SHP77 treated with DMSO at 0.1 percent for 48 hours (cell line): ENCODE measurements around the gene KCNIP2.
"Not testable (repeated sequence)": the region's sequence is repeated elsewhere in the genome, so short reads cannot be mapped to it uniquely, and the experiment has no call there.

Experiments
- DNase-seq: peaks from one replicate; lab custom pipeline; 2025; lab: John Stamatoyannopoulos, UW

The KCNIP2 gene

DNA sequence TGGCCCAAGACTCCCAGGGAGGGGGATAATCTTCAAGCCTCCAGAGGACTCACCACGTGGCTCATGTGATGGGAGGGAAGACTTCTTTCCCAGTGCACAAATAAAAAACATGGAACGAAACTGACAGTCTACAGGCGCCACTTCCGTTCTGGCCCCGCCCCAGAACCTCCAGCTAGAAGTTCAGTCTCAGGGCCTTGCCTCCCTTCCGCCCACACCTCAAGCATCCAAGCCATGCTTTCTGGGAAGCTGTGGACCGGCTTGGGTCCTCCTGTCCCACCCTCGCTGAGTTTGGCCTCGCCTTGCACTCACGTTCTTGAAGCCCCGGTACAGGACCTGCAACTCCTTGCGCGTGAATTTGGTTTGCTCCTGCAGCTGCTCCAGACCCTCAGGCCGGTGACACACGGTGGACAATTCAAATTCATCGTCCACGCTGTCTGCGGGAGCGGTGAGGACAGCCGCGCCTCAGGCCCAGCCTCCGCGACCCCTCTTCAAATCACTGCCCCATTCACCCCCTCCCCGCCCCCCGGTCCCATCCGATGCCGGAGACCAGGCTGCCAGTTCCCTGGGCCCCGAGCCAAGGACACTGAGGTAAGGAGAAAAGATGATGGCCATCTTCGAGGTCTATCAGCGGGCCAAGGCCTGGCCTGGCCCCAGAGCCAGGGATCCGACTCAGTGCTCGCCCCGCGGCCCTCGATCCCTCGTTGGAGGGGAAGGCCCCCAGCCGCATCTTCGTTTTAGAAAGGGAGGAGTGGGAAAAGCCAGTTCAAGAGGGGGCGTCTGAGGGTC lies 14.6 kb downstream of the KCNIP2 start:
- no peak for DNase-seq

DNA sequence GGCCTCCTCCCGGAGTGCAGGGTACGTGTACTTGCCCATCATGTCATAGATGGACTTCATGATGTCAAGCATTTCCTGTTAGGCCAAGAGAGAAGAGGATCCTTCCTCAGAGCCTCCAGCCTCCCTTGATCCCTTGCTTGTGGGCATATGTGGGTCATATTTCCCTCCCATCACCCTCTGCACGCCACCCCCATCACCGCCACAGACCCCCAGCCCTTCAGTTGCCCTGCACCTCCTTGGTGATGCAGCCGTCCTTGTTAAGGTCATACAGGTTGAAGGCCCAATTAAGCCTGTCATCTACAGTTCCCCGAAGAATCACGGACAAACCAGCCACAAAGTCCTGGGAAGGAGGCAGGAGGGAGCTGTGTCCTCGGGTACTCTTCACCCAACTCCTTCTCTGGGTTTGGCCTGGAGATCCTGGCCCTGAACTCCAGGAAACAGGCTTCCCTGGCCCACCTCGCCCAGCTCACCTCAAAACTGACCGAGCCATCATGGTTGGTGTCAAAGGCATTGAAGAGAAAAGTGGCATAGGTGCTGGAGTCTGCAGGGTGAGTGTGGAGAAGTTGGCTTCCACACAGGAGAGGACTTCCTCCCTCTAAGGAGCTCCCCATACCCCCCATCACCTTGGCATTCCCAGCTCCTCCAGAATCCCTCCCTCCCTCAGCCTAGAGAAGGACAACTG lies 15.5 kb downstream of the KCNIP2 start:
- no peak for DNase-seq

DNA sequence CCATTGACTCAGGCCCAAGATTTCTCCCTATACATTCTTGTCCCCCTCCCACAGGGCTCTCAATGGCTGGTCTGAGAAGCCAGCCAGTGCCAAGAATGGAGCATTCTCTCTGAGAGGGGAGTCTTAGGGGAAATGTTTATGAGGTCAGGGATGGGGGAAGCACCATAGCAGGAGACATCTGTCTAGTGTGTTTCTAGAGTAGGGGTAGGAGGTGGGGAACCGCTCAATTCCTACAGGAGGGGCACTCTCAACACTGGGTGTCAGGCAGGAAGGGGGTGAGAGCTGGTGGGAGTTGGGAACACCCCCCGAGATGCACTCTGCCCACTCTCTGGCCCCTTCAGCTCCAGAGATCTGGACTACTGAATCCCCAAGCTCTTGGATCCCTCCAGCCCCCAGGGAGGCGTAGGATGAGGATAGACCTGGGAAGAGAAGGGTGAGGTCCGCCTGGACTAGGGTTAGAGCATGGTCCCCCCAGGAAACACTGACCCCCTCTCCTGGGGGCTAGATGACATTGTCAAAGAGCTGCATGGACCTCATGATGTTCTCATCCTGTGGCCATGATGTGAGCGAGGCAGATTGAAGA lies 16.7 kb downstream of the KCNIP2 start:
- no peak for DNase-seq

DNA sequence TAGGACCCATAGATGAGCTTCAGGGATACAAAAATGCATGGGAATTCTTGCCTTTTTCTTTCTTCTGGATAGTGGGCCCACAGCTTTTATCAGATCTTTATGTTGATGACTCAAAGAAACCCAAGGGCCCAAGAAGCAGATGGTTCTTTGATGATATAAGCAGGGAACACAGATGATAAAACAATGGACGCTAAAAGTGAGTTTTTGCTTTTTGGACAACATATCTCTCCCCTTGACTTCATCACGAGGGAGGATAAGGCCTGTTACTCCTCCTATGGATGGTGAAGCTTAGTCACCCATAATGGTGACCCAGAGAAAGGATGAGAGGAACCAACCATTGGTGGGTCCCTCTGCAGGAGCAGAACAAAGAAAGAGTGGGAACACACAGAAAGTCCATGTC lies 18.9 kb downstream of the KCNIP2 start:
- no peak for DNase-seq

DNA sequence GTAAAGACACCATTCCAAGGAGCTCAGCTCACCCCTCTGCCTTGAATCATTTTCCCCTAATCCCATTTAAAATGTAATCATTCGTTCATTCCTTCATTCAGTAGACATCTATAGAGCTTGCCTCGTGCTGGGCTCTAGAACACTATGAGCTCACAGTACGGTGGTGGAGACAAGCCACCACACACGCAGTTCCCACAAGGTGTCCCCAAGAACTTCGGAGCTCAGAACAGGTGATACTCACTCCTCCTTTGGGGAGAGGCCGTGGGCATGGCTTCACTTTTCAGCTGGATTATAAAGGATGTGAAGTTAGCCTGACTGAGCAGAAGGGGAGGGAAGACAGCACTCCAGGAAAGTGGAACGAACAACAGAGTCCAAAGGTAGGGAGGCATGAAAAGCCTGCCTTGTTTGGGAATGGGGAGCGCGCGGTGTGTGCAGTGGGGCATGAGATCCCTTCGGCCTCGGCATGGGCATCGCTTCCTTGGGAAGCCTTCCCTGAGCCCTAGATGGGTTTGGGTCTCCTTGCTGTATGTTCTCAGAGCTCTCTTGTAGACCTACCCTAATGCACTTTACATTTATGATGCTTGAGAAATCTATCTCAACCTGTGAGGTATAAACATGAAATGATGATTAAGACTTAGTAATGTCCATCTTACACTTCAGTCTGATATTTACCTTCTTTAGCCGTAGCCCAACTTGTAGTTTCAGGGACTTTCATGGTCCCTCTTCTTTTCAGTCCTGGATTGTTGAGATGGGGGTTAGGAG lies 24.5 kb downstream of the KCNIP2 start:
- DNase-seq, result peak; percentile 92

DNA sequence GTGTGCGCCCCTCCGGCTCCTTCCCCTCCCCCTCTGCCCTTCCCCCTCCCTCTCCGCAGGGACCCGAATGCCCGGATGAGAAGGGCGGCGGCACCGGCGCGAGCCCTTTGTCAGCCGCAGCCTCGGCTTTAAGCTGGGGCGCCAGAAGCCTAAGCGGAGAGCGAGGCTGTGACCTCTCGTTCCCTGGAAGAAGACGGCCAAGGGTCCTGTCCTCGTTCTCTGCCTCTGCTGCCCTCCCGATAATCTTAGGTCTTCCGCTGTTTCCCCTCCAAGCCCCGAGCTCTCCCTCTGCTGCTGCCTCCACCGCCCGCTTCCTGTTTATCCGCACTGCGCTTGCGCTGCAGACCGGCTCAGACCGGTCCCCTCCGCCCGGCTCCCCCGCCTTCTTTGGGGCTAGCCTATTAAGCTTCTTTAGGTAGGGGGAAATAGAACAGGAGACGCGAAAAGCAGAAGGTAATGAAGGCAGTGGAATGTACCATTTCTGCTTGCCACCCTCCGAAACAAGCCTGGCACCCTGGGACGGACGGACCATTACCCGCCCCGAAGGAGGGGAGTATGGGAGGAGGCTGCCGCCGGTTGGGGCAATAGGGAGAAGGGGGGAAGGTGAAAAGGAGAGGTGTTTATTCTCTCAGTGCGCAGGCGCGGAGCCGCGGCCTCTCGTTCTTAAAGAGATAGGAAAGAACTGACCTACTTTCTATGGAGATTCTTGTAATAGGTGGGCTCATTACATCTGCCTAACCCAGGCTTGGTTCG lies 25.3 kb downstream of the KCNIP2 start, which contains the start of gene OGA:
Gene OGA, minus strand, starts transcription at position 326 of the 753 bp plus-strand sequence. CDS start 422 bp downstream, outside the sequence.
- DNase-seq, result peak; percentile 98

DNA sequence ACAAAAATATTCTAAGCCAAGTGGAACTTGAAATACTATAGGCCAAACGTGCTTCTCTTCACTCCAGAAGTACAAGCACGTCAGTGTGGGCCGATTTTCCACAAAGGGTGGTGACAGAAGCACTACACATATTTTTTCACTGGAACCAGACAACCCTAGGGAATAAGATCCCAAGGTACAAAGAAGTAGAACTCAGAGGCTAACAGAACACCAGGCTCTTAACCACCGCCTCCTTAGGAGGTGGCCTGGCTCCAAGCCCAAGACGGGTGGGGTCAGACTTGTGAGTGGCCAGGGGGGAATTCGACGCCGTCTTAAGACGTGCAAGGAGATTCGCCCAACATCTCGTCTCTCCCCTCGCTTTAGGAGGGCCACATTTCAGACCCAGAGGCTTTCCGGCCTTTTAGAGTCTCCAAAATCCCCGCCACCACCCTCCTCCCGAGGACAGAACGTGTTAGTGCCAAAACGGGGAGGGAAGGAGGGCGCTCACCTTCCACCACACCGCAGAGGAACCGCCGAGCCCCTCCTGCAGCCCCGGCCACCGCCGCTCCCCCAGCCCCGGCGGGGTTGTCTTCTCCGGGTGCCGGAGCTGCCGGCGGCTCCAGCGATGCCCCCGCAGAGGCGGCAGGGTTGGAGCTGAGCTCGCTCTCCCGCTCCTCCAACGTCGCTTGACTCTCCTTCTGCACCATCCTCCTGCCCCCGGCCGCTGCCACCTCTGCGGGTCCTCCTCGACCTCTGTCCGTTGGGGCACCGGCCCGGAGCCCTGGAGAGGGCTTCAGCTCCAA lies 26.1 kb downstream of the KCNIP2 start:
- no peak for DNase-seq

DNA sequence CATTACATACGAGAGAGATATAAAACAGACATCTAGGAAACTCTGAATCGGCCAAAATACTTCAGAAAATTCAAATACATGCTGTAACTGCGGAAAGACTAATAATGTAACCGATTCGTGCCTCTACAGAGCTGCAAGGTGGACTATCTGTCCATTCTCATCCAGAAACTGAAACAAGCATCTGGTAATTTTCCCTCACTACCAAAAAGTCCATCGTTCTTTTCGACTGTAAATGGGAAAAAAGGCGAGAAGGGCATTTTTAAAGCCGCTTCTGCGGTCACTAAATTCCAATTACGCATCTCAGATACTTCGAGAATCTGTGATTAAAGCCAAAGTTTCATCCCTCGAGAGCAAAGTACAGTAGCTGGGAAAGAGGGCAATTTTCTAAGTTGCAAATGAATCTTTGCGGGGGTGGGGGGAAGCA lies 26.7 kb downstream of the KCNIP2 start:
- no peak for DNase-seq

DNA sequence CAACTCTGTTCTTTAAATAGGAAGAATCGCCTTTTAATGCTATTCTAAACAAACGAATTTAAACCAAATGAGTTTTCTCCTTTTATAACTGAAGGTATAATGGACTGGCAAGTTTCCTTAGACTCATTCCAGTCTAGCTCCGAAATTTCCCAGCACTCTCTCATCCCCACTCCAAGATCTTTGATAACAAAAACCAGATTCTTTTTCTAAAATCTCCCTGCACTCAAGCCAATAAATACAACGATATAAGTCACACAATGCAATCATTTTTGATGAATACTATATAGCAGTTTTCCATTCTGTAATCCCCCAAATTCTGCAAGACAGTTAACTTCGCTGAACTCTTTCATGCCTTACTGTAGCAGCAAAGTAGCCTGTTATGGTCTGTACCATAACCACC lies 27.2 kb downstream of the KCNIP2 start:
- no peak for DNase-seq

DNA sequence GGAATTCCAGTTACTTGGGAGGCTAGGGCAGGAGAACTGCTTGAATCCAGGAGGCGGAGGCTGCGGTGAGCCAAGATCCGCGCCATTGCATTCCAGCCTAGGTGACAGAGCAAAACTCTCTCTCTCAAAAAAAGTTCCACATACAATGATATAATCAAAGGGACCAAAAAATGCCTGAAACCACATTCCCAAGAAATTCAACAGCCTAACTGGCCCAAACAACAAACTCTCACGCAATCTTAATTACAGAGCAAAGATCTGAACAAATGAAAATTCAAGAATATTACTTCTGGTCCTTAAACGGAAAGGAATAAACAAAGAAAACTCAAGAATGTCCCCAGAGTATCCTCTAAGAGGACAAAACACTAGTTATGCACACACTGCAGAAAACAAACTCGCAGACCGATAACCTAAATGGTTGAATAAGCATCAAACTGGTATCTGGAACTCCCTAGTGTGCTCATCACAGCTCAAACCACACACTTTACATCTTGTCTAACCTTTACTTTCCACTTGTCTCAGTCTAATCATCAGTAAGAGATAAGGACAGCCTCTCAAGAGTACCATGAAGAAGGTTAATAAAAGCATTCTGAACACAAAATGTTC lies 29.0 kb downstream of the KCNIP2 start:
- DNase-seq, result no peak

DNA sequence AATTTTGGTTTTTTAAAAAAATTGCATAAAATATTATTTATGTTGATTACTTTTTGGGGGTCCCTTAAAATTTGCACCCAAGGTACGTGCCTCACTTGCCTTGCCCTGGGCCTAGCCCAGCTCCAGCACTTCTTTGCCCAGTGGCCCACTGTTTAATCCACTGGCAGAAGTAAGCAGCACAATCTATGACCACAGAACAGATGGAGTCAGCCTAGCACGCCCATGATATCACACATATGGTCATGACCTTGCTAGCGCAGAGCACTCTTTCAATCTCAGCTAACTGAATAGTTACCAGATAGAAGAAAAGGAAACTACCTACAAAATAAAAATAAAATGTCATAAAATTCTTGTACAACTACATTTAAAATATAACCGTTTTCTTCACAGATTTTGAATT lies 31.0 kb downstream of the KCNIP2 start:
- no peak for DNase-seq

DNA sequence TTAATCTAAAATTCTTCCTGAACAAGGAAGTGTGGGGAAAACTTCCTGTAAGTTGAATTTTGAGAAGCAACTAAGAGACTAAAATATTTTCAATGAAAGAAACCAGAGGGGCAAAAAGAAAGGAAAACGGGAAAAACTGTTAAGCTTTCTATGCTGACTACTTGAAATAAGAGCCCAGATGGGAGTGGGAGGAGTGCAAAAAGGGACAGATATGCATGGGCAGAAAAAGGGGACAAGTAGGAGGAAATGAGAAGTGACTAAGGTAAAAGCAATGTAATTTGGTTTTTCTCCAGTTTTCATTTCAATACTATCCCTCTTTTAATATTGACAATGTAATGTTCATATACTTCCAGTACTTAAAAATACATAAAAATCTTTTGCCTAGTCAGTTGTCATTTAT lies 36.4 kb downstream of the KCNIP2 start:
- no peak for DNase-seq

DNA sequence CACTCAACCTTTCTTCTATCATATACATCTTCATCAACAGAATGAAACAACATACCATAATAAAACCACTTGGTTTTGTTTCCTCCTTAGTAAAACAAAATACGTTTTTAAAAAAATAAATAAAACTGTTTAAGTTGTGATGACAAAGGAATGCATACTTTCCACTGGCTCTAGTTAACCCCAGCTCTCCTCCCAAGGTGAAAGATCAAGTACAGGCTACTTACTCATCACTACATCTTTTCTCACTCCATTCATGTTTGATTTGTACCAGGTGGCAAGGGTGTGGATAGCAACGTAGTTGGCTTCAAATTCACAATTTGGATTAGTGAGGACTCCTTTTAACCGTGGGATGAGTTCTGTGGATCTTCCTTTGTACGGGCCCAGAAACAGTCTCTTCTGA lies 40.1 kb downstream of the KCNIP2 start:
- no peak for DNase-seq

DNA sequence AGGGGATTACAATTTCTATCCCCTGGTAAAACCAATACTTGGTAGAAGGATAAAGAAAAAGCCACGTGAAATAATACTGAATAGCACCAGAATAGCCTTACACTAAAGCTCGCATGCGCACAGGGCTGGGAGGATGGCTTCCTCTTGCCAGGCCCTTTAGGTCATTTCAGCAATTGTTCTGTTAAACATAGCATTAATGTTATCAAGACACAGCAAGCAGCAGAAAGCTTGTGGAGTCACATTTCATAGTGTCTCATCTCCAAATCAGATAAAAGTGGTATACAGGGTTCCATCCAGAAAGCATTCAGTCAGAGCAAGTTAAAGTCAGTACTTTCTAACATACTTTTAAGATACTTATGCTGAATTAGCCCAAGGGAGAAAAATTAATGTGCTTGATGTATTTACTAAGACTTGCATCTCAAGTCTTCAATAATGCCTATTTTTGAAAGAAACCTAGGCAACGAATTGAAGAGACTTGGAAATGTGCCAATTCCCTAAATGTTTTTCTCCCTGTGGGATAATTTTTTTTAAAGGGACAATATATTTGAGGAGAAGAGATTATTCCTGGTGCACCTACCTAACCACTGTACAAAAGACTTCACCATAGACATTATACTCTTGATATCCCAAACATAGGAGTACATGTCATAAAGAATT lies 46.1 kb downstream of the KCNIP2 start:
- no peak for DNase-seq

DNA sequence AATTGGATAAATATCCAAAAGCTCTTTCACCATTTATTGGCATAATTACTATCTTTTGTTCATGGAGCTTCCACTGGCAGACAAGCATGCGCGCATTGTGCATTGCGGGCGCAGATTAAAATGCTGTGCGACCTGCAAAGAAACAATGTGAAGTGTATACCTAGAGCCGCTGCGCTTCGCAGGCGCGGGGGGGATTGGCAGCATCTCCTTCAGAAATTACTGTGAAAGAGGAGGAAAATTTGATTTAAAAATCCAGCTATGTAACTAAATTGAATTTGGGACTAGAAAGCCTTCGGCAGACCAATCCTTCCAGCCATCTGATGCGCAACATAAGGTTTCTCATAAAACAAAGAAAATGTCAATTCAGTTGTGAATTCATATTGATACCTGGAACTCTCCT lies 50.1 kb downstream of the KCNIP2 start:
- no peak for DNase-seq

DNA sequence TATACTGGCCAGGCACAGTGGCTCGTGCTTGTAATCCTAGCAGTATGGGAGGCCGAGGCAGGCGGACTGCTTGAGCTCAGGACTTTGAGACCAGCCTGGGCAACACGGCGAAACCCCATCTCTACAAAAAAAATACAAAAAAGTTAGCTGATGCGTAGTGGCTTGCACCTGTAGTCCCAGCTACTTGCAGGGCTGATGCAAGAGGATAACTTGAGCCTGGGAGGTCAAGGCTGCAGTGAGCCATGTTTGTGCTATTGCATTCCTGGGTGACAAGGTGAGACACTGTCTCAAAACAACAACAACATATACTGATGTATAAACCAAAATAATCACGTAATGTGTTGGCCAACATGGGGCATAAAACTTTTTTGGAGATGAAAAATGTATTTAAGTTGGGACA lies 53.9 kb downstream of the KCNIP2 start:
- no peak for DNase-seq

DNA sequence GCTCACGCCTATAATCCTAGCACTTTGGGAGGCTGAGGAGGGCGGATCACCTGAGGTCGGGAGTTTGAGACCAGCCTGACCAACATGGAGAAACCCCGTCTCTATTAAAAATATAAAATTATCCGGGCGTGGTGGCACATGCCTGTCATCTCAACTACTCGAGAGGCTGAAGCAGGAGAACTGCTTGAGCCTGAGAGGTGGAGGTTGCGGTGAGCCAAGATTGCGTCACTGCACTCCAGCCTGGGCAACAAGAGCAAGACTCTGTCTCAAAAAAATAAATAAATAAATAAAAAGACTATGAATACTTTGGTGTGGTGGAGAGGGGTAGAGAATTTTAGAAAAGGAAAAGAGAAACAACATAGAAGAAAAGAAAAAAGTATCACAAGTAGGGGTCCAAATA lies 54.4 kb downstream of the KCNIP2 start:
- DNase-seq, result not testable (repeated sequence)

DNA sequence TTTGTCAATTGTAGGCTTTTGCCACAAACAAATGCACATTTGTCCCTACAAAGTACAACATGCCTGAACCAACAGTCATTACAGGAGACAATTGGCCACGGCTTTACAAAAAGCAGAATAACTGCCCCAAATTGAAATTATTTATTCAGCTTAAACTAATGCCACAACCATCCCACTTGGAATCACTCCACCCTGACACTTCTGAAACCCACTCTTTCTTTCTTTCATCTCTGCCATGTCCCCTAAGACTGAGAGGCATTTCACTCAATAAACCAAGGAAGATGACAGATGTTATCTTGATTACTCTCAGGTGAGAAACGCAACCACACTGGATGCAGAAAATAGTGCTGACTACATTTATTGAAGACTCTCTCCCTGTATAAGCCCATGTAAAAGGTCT lies 57.8 kb downstream of the KCNIP2 start:
- no peak for DNase-seq

DNA sequence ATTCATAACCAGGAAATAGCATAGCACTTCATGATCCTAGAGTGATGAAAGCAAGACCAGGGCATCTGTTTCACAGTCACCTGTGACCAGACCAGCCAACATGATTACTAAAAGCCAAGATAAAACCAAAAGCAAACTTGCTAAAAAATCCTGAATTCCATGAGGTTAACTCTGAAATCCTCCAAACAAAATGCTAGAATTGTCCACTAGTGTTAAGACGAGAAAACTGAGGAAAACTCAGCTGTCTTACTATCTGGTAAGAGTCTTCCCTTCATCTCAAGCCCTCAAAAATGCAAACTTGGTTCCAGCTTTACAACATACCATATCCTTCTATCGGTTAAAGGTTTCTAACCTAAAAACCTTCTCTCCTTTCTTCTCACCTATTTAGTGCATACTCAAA lies 59.0 kb downstream of the KCNIP2 start:
- DNase-seq, result no peak

DNA sequence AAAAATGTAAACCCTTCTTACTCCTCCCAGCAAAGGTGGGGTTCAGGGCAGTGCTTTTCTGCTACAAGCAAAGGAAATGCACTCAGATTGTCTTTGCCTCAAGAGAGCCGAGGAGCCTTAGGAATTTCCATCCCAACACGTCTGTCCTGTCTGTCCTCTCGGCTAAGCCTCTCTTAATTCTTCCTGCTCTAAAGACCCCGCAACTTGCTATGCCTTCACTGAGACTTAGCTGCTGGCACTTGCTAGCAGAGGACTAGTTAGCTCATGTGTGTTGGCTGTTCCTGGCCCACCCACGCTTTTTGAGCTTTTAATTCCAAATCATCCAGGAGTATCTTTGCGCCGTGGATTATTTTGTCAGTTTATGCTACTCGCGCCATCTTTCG lies 59.9 kb downstream of the KCNIP2 start:
- DNase-seq, result no peak
